ENCODE results near the gene MRPL41.

MRPL41 gene

DNA sequence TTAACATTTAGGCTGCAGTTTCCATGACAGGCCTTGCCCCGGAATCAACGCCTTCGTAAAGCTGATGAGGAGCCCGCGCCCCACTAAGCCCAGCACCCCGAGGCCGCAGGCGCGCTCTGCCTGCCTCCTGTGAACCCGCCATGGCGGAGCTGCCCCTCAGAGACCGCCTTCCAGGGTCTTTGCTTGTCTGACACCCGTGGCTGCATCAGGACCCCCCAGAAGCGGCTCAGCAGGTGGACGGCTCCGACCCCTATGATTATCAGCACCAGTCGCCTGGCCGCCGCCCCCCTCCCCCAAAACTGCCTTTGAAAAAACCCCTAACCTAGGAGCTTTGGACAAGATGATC, 27.6 kb downstream of the MRPL41 start:
- Histone ChIP-seq H3K4me3 (ENCODE audit: low read length) (peak overlapping the region; percentile 88), H3K9ac (ENCODE audit: low read length) (peak overlapping the region; percentile 92), H3K4me1 (ENCODE audit: control insufficient read depth, insufficient read depth, low read length) (peaks cover 17% of the 10 kb centered on the region), H3K27me3 (replicated peaks; ENCODE audit: control insufficient read depth, insufficient read depth, low read length) (no peaks in the 10 kb centered on the region), H3K36me3 (ENCODE audit: control insufficient read depth, insufficient read depth, low read length, severe bottlenecking) (peaks cover 44% of the 10 kb centered on the region), H3K9me3 (ENCODE audit: control insufficient read depth, low read length) (no peaks in the 10 kb centered on the region)
- no peak for DNase-seq (ENCODE audit: low read depth)

DNA sequence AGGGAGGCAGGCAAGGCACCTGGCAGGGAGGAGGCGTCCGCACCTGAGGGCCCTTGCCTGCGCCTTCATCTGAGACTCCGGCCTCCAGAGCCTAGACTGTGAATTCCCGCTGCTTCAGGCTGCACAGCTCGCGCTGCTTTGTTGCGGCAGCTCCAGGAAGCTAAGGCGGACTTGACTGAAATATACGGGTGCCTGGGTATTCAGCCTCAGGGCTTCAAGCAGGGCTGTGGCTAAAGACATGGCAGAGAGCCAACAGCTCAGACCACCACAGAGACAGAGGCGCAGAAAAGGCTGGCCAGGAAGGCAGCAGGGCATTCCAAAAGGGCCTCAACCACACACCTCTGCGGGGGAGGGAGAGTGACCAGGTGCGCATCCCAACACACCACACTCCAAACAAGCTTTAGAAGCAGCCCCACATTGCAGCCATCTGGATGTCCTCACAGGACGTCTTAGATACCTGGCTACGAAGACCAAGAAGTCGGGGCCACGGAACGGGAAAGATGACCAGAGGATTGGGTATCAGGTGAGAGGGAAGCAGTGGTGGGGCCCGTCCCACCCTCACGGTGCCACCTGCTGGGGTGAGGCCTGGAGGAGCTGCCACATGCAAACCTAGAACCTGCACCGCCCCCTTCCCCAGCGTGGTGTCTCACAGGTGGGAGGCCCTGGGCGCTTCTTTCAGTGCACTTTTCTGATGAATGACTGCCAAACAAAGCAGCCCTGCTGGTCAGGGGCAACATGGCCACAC, 28.7 kb downstream of the MRPL41 start:
- DNase-seq (ENCODE audit: low read depth), result no peak
- H3K4me1 ChIP-seq (ENCODE audit: control insufficient read depth, insufficient read depth, low read length), result peaks cover 17% of the 10 kb centered on the region
- no peak overlapping the region for H3K4me3 ChIP-seq (ENCODE audit: low read length)
- H3K36me3 ChIP-seq (ENCODE audit: control insufficient read depth, insufficient read depth, low read length, severe bottlenecking), result peaks cover 37% of the 10 kb centered on the region
- H3K9ac ChIP-seq (ENCODE audit: low read length), result no peak overlapping the region
- no peaks in the 10 kb centered on the region for H3K27me3 ChIP-seq (replicated peaks; ENCODE audit: control insufficient read depth, insufficient read depth, low read length)
- H3K9me3 ChIP-seq (ENCODE audit: control insufficient read depth, low read length), result no peaks in the 10 kb centered on the region

DNA sequence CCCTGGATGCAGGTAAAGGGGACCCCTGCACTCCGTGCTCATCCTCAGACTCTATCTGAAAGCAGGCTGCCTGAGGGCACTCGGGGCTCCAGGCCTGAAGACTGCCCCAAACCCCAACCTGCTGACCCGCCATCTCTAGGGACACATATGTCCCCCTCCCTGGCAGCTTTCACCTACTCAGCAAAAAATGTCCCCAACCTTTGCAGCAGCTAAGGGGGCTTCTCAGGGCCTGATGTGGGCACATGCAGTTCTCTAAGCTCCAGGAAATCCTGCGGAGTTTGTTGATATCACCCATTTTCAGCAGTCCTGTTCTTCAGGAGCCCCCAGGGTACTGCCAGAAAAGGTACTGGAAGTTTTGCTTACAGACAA, 29.3 kb downstream of the MRPL41 start:
- DNase-seq (ENCODE audit: low read depth), result no peak
- Histone ChIP-seq H3K36me3 (ENCODE audit: control insufficient read depth, insufficient read depth, low read length, severe bottlenecking) (peaks cover 38% of the 10 kb centered on the region), H3K27me3 (replicated peaks; ENCODE audit: control insufficient read depth, insufficient read depth, low read length) (no peaks in the 10 kb centered on the region), H3K4me3 (ENCODE audit: low read length) (no peak overlapping the region), H3K9me3 (ENCODE audit: control insufficient read depth, low read length) (no peaks in the 10 kb centered on the region), H3K4me1 (ENCODE audit: control insufficient read depth, insufficient read depth, low read length) (peaks cover 17% of the 10 kb centered on the region), H3K9ac (ENCODE audit: low read length) (no peak overlapping the region)

DNA sequence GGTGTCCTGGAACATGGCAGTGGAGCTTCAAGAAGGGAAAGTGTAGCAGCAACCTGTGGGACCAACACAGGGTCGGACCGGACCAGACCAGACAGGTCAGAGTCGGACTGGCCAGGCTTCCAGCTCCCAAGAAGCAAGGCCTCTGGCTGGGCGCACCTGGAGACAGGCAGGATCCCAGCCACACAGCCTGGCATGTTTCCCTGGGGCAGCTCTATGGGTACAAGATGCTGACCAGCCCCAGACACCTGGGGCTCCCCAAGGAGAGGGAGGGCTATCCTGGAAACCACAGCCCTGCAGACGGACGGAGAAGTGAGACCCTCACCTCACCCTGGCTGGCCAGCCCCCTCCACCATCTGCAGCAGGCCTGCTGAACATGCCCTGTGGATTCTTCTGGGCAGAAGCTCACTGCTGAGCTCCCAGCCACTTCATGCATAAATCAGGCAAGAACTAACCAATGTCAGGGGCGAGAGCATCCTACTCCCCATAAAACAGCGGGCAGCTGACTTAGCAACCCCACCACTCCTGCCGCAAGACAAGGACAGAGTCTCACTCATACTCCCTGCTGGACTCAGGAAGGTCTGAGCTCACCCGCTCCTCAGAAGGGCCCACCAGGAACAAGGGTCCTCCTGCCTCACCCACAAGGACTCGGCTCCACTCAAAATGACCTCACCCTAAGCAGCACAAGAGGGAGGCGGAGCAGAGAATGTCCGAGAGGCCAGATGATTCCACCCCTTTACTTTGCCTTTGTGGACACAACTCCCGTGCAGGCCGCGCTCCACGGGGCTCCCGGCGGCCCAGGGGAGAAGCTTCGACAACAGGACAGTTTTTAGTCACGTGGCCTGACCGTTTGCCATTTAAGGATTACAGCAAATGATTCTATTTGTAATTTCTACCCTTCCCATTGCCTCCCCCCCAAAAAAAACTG, 29.9 kb downstream of the MRPL41 start:
- Histone ChIP-seq H3K9ac (ENCODE audit: low read length) (no peak overlapping the region), H3K4me1 (ENCODE audit: control insufficient read depth, insufficient read depth, low read length) (peaks cover 17% of the 10 kb centered on the region), H3K4me3 (ENCODE audit: low read length) (no peak overlapping the region), H3K9me3 (ENCODE audit: control insufficient read depth, low read length) (no peaks in the 10 kb centered on the region), H3K27me3 (replicated peaks; ENCODE audit: control insufficient read depth, insufficient read depth, low read length) (no peaks in the 10 kb centered on the region), H3K36me3 (ENCODE audit: control insufficient read depth, insufficient read depth, low read length, severe bottlenecking) (peaks cover 42% of the 10 kb centered on the region)
- no peak for DNase-seq (ENCODE audit: low read depth)

DNA sequence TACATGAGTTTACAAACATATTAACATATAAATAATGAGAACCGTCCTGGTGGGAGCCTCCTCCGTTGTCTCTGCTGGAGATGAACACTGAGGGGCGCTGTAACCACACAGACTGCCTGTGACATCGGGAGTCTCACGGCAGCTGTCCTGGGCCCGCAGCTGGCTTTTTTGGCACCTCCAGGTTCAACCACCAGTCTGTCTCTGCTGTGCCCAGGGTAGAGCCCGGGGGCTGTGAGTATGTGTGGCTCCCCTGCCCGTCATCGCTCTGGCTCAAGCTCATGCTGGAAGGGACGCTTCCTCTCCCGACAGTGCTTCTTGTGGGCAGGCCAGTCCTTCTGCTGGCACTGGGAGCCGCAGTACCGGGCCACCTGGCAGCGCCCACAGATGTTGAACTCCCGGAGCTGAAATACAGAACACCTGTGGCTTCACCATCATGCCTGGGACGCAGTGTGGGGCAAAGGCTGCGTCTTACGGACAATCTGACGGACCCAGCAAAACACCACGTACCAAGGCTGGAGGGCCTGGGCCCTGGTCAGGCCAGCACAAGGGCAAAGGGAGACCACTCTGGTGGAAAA, 30.7 kb downstream of the MRPL41 start:
- no peaks in the 10 kb centered on the region for H3K9me3 ChIP-seq (ENCODE audit: control insufficient read depth, low read length)
- H3K4me1 ChIP-seq (ENCODE audit: control insufficient read depth, insufficient read depth, low read length), result peaks cover 11% of the 10 kb centered on the region
- H3K4me3 ChIP-seq (ENCODE audit: low read length), result no peak overlapping the region
- DNase-seq (ENCODE audit: low read depth), result no peak
- H3K27me3 ChIP-seq (replicated peaks; ENCODE audit: control insufficient read depth, insufficient read depth, low read length), result no peaks in the 10 kb centered on the region
- no peak overlapping the region for H3K9ac ChIP-seq (ENCODE audit: low read length)
- H3K36me3 ChIP-seq (ENCODE audit: control insufficient read depth, insufficient read depth, low read length, severe bottlenecking), result peaks cover 50% of the 10 kb centered on the region

DNA sequence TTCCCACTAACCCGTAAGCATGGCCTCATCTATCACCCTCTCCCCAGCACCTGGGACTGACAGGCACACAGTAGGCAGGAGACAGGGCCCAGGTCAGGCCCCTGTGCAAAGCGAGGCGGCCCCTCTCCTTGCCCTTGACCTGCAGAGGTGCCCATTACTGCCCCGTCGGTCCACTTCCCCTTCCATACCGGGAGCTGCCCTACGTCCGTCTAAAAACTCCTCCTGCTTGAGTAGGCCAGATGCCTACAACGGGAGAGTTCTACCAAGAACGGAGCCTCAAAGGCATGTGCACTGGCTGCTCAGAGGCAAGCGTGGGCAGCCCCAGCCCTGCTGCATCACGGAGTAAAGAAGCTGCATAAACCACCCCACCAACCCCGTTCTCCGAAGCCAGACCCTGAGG, 31.7 kb downstream of the MRPL41 start:
- no peak for DNase-seq (ENCODE audit: low read depth)
- H3K4me1 ChIP-seq (ENCODE audit: control insufficient read depth, insufficient read depth, low read length), result peaks cover 5% of the 10 kb centered on the region
- no peak overlapping the region for H3K4me3 ChIP-seq (ENCODE audit: low read length)
- H3K9ac ChIP-seq (ENCODE audit: low read length), result peak overlapping the region; percentile 41
- H3K9me3 ChIP-seq (ENCODE audit: control insufficient read depth, low read length), result no peaks in the 10 kb centered on the region
- H3K27me3 ChIP-seq (replicated peaks; ENCODE audit: control insufficient read depth, insufficient read depth, low read length), result no peaks in the 10 kb centered on the region
- peaks cover 59% of the 10 kb centered on the region for H3K36me3 ChIP-seq (ENCODE audit: control insufficient read depth, insufficient read depth, low read length, severe bottlenecking)

DNA sequence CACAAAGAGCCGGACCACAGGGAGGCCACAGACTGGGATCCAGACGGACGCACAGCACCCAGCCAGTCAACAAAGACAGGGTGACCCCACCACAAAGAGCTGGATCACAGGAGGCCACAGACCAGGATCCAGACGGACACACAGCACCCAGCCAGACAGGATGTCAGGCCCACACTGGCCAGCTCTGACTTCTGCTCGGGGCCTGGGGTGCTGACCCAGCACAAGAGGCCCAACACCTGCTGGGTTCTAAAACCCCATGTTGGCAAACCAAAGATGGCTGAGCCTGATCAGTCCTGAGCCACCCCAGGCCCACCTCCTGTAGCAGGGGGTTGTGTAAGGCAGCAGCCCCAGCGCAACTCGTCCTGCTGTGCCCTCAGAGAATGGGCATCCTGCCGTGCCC, 32.3 kb downstream of the MRPL41 start:
- no peak overlapping the region for H3K4me3 ChIP-seq (ENCODE audit: low read length)
- H3K9ac ChIP-seq (ENCODE audit: low read length), result no peak overlapping the region
- no peak for DNase-seq (ENCODE audit: low read depth)
- no peaks in the 10 kb centered on the region for H3K9me3 ChIP-seq (ENCODE audit: control insufficient read depth, low read length)
- peaks cover 59% of the 10 kb centered on the region for H3K36me3 ChIP-seq (ENCODE audit: control insufficient read depth, insufficient read depth, low read length, severe bottlenecking)
- peaks cover 9% of the 10 kb centered on the region for H3K4me1 ChIP-seq (ENCODE audit: control insufficient read depth, insufficient read depth, low read length)
- no peaks in the 10 kb centered on the region for H3K27me3 ChIP-seq (replicated peaks; ENCODE audit: control insufficient read depth, insufficient read depth, low read length)

DNA sequence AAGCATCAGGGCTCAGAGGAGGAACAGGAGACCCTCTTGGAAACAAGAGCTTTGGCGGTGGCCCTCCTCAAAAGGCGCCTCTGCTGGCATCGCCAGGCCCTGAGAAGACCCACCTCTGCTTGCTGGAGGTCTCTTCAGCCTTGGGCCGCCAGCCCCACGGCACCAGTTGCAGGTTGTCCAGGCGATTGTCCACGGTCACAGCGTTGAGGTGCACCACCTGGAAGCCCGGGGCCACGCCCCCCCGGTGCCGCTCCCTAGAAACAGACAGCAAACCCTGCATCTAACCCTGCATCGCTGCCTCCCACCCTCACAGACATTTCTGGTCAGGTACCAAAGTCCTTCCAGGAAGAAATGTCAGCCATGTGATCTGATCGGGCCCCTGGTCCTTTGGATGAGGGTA, 35.2 kb downstream of the MRPL41 start:
- H3K27me3 ChIP-seq (replicated peaks; ENCODE audit: control insufficient read depth, insufficient read depth, low read length), result no peaks in the 10 kb centered on the region
- peaks cover 52% of the 10 kb centered on the region for H3K36me3 ChIP-seq (ENCODE audit: control insufficient read depth, insufficient read depth, low read length, severe bottlenecking)

DNA sequence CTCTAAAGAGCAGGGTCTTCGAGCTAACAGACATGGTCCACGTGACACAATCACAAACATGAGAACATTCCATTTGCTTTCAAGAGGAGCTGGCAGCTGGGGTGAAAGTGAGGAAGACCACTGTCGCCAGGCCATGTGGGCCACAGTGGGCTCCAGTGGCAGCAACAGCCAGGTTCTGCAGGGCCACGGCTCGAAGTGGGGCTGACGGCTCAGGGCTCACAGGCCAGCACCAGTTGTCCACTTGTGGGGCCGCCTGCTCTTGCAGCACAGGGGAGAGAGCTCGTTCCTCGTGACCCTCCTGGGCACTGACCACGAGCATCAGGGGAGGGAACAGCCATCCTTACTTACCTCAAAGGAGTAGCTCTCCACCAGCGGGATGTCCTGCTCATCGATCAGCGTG, 36.6 kb downstream of the MRPL41 start:
- Histone ChIP-seq H3K27me3 (replicated peaks; ENCODE audit: control insufficient read depth, insufficient read depth, low read length) (no peaks in the 10 kb centered on the region), H3K9me3 (ENCODE audit: control insufficient read depth, low read length) (no peaks in the 10 kb centered on the region), H3K4me1 (ENCODE audit: control insufficient read depth, insufficient read depth, low read length) (peaks cover 13% of the 10 kb centered on the region), H3K36me3 (ENCODE audit: control insufficient read depth, insufficient read depth, low read length, severe bottlenecking) (peaks cover 37% of the 10 kb centered on the region), H3K9ac (ENCODE audit: low read length) (peak overlapping the region; percentile 90), H3K4me3 (ENCODE audit: low read length) (no peak overlapping the region)
- DNase-seq (ENCODE audit: low read depth), result no peak

More for the DNA sequence above, 35.2 kb downstream of the MRPL41 start:
- no peak overlapping the region for H3K4me3 ChIP-seq (ENCODE audit: low read length)
- no peak for DNase-seq (ENCODE audit: low read depth)
- H3K4me1 ChIP-seq (ENCODE audit: control insufficient read depth, insufficient read depth, low read length), result peaks cover 13% of the 10 kb centered on the region
- no peak overlapping the region for H3K9ac ChIP-seq (ENCODE audit: low read length)
- no peaks in the 10 kb centered on the region for H3K9me3 ChIP-seq (ENCODE audit: control insufficient read depth, low read length)

DNA sequence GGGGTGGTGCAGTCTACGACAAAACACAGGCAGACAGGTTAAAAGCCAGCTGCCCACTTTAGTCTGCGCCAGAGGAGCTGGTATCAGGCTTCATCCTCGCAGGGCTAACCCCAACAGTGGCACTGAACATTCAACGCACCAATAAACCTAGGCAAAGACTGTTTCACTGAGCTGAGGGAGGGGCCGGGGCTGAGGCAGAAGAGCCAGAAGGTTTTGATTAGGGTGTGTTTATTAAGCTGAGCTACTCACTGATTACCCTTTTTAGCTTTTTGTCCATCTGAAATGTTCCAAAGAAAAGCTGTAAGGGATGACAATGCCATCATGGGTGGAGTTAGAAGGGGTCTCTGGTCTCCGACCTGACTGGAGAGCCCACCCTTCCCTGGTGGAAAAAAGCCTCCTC, 37.2 kb downstream of the MRPL41 start:
- peak overlapping the region; percentile 90 for H3K9ac ChIP-seq (ENCODE audit: low read length)
- H3K4me3 ChIP-seq (ENCODE audit: low read length), result peak overlapping the region; percentile 88
- H3K27me3 ChIP-seq (replicated peaks; ENCODE audit: control insufficient read depth, insufficient read depth, low read length), result no peaks in the 10 kb centered on the region
- H3K9me3 ChIP-seq (ENCODE audit: control insufficient read depth, low read length), result no peaks in the 10 kb centered on the region
- H3K36me3 ChIP-seq (ENCODE audit: control insufficient read depth, insufficient read depth, low read length, severe bottlenecking), result peaks cover 34% of the 10 kb centered on the region
- peak; percentile 29 for DNase-seq (ENCODE audit: low read depth)
- peaks cover 13% of the 10 kb centered on the region for H3K4me1 ChIP-seq (ENCODE audit: control insufficient read depth, insufficient read depth, low read length)

DNA sequence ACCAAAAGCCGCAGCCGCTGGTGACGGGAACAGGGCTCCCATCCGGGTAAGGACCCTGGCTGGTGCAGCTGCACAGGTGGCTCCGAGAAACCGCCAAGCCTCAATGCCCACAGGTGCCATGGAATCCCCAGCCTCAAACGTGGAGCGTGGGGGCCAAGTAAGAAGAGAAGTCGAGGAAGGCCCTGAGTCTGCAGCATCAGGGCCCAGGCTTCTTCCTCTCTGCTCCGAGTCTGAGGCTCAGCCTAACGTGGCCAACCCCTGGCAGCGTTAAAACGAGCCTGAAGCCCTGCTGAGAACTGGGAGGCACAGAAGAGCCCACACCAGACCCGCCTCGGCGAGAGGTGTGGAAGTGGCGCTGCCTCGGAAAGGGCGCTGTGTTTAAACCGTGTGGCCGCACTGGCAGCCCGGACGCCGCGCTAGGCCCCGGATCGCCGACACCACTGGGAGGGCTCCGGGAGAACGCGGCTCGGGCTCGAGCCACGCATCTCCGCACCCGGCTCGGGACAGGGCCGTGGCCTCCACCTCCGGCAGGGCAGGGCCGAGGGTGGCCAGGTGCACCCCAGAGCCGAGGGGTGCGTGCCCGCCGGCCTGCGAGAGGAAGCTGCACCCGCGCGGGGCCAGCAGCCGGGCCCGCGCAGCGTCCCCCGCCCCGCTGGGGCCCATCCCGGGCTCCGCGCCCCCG, 37.9 kb downstream of the MRPL41 start:
- Histone ChIP-seq H3K36me3 (ENCODE audit: control insufficient read depth, insufficient read depth, low read length, severe bottlenecking) (peaks cover 30% of the 10 kb centered on the region), H3K9me3 (ENCODE audit: control insufficient read depth, low read length) (no peaks in the 10 kb centered on the region), H3K4me1 (ENCODE audit: control insufficient read depth, insufficient read depth, low read length) (peaks cover 13% of the 10 kb centered on the region), H3K27me3 (replicated peaks; ENCODE audit: control insufficient read depth, insufficient read depth, low read length) (no peaks in the 10 kb centered on the region), H3K4me3 (ENCODE audit: low read length) (peak overlapping the region; percentile 88), H3K9ac (ENCODE audit: low read length) (peak overlapping the region; percentile 90)
- DNase-seq (ENCODE audit: low read depth), result peak; percentile 56

Measured in adipocyte (in vitro differentiated cells).